ENCODE data around the gene CEP76.

The CEP76 gene

DNA sequence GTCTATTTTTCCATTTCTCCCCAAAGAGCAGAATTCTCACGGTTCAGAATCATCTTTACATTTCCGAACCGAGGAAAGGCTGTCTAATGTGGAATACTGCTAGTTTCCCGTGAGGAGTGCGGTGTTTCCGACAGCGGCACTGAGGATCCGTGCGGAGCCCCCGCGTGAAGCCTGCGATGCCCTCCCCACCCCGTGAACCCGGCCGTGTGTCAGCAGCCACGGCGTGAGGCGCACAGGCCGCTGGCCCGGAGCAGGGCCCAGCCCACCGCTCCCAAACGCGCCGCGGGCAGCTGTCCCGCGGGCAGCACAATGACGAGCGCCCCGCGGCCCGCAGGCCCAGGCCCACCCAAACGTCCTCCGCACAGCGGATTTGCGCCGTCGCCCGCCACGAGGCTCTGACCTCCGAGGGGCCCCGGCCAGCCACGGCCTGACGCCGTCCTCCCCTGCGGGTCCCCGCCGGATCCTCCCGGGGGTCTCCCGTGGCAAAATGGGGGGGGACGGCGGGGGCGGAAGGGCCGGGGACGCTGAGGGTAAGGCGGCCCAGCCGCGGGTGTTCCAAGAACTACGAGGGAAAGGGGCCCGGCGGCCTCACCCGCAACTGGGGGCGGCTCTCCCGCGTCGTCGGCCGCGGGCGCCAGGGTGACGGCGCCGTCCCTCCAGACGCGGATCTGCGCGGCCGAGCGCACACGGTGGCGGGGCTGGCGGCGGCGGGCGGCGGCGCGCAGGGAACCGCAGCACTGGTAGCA lies 45.4 kb downstream of the CEP76 start:
- TF ChIP-seq CTCF (IDR thresholded peaks at IDR 0.05; ENCODE audit: insufficient read depth, low read depth, low read length, missing control alignments) = no peak
- peak overlapping the region; percentile 82 for H3K4me3 ChIP-seq (ENCODE audit: low read length)
- DNase-seq (ENCODE audit: low read depth) = peak; percentile 57

DNA sequence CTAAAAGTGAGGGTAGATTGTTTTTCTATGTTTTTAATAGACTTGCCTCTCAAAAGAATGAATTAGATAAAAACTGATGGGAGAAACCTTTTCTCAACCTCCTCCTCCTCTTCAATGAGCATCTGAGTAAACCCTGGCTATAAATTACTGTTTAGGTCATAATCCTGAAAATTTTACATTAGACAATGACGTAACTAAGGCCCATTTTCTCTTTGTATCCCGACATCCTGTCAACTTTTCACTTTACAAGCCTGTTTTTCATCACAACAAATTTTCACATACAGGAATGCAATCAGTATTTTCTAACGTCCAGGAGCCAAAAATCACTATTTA lies 46.0 kb downstream of the CEP76 start:
- TF ChIP-seq CTCF (IDR thresholded peaks at IDR 0.05; ENCODE audit: insufficient read depth, low read depth, low read length, missing control alignments) = no peak
- H3K4me3 ChIP-seq (ENCODE audit: low read length) = peak overlapping the region; percentile 82
- DNase-seq (ENCODE audit: low read depth) = no peak

DNA sequence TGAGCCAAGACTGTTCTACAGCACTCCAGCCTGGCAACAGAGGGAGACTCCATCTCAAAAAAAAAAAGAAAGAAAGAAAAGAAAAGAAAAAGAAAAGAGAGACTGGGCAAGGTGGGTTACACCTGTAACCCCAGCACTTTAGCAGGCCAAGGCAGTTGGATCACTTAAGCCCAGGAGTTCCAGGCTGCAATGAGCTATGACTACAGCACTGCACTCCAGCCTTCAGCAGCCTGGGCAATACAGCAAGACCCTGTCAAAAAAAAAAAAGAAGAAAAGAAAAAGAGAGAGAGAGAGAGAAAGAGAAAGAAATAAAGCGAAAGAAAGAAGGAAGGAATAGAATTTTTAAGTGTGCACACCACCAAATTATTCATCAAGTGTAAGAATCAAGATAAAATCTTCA lies 47.6 kb downstream of the CEP76 start:
- no peak overlapping the region for H3K4me3 ChIP-seq (ENCODE audit: low read length)
- TF ChIP-seq CTCF (IDR thresholded peaks at IDR 0.05; ENCODE audit: insufficient read depth, low read depth, low read length, missing control alignments) = no peak

DNA sequence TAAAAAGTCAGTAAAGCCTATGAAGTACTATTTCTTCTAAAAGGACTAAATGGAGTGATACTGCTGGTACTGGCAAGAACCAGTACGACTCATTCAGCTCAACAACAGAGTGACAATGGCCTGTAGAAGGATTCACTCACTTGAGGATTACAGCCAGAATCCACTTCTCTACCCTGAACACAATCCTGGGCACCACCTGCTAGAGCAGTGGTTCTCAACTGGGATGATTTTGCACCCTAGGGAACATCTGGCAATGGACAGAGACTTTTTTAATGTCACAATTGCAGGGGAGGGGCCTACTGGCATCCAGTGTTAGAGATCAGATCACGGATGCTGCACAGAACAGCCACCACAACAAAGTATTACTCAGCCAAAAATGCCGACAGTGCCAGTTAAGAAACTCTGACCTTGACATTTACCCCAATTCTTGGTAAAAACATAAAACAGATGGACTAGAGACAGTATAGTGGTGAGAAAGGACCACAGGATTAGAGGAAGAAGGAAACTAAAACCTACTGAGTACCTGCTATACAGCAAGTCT lies 49.6 kb downstream of the CEP76 start:
- H3K4me3 ChIP-seq (ENCODE audit: low read length) = no peak overlapping the region
- TF ChIP-seq CTCF (IDR thresholded peaks at IDR 0.05; ENCODE audit: insufficient read depth, low read depth, low read length, missing control alignments) = no peak
- DNase-seq (ENCODE audit: low read depth) = peak; percentile 20

More for the DNA sequence above, 47.6 kb downstream of the CEP76 start:
- no peak for DNase-seq (ENCODE audit: low read depth)

GRCh38 chr18:12651651-12652050 lies 50.9 kb downstream of the CEP76 start:
- TF ChIP-seq CTCF (IDR thresholded peaks at IDR 0.05; ENCODE audit: insufficient read depth, low read depth, low read length, missing control alignments) = no peak
- H3K4me3 ChIP-seq (ENCODE audit: low read length) = no peak overlapping the region
- no peak for DNase-seq (ENCODE audit: low read depth)

DNA sequence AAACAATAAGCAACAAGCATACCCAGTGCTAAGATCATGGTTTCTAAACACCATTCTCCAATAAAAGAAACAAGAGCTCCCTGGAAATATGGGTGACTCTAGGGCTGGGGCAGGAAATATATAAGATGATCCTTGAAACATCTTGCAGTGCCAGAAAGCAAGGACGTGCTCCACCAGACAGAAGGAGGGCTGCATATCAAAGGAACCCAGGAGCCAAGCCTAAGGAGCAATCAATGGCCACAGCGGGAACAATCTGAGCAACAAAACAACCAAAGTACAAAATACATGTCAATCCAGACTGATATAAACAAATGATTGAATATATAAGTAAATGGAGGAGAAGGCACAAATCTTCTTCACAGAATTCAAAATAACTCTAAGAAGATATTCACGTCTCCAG lies 54.8 kb downstream of the CEP76 start:
- DNase-seq (ENCODE audit: low read depth) = no peak

More for the DNA sequence above, 54.8 kb downstream of the CEP76 start:
- TF ChIP-seq CTCF (IDR thresholded peaks at IDR 0.05; ENCODE audit: insufficient read depth, low read depth, low read length, missing control alignments) = no peak
- H3K4me3 ChIP-seq (ENCODE audit: low read length) = no peak overlapping the region
